GM10266 (cell line): ENCODE results near the gene EFCAB8.

Experiments
- DNase-seq: peaks from one replicate; pipeline ENCODE4 v3.0.0; 2012; ENCODE audit errors: extremely low spot score
- CTCF ChIP-seq: IDR thresholded peaks from 2 replicates; pipeline ENCODE4 v1.5.1; 2012; ENCODE audit warnings: mild to moderate bottlenecking, low read depth; ENCODE audit not compliant: control insufficient read depth, insufficient read depth; ENCODE audit errors: missing control alignments

The EFCAB8 gene

GRCh38 chr20:32858701-32859372 is at the start of gene EFCAB8:
Gene EFCAB8, plus strand, starts transcription at chr20:32858923. Its CDS starts 4,870 bp downstream, at chr20:32863793.
- no peak for DNase-seq
- no peak for TF ChIP-seq CTCF

GRCh38 chr20:32809907-32810306 is 48.8 kb upstream of the EFCAB8 start:
- no peak for DNase-seq
- TF ChIP-seq CTCF = no peak

GRCh38 chr20:32810941-32811340 is 47.8 kb upstream of the EFCAB8 start:
- DNase-seq = no peak
- no peak for TF ChIP-seq CTCF

DNA sequence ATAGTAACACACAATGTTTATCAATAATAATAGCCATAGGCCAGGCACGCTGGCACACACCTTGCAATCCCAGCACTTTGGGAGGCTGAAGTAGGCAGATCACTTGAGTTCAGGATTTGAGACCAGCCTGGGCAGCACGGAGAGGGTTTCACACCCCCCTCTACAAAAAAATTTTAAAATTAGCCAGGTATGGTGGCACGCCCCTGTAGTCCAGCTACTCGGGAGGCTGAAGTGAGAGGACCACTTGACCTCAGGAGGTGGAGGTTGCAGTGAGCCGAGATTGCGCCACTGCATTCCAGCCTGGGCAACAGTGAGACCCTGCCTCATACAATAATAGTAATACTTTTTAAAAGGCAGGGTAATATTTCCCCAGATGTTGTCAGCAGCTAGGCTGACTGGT is 46.8 kb upstream of the EFCAB8 start:
- TF ChIP-seq CTCF = no peak

DNA sequence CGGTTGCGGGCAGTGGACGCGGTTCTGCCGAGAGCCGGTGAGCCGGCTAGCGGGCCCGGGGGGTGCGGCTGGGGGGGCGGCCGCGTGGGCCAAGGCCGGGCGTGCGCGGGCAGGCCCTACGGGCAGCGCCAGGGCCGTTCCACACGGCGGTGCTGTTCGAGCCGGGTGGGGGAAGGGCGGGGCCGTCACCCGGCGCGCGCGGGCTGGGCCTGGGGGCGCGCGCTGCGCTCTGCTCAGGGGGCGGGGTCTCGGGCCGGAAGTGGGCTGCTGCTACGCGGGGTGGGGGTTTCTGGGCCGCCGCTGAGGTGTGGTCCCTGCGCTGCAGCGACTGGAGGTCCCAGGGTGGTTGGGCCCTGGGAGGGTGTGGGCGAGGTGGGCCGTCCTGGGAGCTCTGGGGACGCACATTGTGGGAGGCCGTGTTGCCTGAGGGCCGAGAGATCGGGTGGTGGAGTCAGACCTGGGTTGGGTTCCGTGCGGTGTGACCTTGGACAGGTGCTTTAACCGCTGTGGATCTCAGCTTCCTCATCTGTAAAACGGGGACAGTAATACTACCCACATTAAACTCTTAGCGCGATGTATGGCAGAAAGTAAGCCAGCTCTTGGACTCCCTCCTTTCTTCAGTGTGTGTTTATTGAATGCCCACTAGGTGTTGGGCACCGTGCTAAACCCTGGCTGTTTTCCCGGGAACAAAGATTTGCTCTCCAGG is 38.6 kb upstream of the EFCAB8 start:
- TF ChIP-seq CTCF = no peak
- peak; percentile 83 for DNase-seq

More for the DNA sequence above, 46.8 kb upstream of the EFCAB8 start:
- DNase-seq = no peak

DNA sequence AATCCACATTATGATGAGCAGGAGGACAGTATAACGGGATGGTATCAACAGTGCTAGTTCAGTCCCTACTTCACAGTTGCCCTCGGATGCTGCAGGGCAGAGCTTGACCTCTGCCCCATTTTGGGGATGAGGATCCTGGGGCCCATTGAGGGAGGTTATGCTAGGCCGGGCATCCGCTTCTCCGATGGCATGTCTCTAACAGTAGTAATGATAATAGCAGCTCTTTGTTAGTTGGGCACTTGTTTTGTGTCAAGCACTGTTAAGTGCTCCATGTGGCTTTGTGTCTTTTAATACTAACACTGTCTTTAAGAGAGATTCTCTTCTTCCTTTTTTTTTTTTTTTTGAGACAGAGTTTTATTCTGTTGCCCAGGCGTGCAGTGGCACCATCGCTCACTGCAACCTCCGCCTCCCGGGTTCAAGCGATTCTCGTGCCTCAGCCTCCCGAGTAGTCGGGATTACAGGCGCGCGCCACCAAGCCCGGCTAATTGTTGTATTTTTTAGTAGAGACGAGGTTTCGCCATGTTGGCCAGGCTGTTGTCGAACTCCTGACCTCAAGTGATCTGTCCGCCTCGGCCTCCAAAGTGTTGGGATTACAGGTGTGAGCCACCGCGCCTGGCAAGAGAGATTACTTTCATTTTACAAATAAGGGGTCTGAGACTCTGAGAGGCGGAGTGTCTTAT is 37.9 kb upstream of the EFCAB8 start:
- no peak for TF ChIP-seq CTCF
- DNase-seq = no peak
